HG03457 (cell line): Measurements from ENCODE around the gene PLCH1.

Experiments used
- ATAC-seq: cut with Tn5 transposase; IDR thresholded peaks from one replicate; pipeline ENCODE4 v1.9.1; 2021; ENCODE audit warnings: moderate number of reproducible peaks; ENCODE audit not compliant: unreplicated experiment

Gene PLCH1

DNA sequence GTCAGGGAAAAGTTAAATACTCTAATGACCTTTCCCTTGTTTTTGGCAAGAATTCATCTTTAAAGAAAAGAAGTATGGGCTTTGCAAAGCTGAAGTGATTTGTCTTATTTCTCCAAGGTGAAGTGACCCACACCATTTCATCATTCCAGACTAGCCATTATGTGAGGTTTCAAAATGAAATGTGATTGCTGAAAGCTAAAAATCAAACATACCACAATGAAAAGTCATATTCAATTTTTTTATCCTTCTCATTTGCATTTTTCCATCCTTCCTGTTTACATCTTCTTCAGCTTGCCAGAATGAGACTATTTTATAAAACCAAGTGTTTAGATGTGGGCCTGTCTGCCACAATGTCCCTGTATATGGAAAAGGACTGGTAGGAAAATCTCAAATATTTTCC lies 309.1 kb downstream of the PLCH1 start:
- ATAC-seq, result no peak

- ATAC-seq, result no peak
These were observed 312.9 kb downstream of the PLCH1 start for GRCh38 chr3:155431856-155432570.

- ATAC-seq, result no peak
These were observed 316.3 kb downstream of the PLCH1 start for GRCh38 chr3:155428563-155428962.

DNA sequence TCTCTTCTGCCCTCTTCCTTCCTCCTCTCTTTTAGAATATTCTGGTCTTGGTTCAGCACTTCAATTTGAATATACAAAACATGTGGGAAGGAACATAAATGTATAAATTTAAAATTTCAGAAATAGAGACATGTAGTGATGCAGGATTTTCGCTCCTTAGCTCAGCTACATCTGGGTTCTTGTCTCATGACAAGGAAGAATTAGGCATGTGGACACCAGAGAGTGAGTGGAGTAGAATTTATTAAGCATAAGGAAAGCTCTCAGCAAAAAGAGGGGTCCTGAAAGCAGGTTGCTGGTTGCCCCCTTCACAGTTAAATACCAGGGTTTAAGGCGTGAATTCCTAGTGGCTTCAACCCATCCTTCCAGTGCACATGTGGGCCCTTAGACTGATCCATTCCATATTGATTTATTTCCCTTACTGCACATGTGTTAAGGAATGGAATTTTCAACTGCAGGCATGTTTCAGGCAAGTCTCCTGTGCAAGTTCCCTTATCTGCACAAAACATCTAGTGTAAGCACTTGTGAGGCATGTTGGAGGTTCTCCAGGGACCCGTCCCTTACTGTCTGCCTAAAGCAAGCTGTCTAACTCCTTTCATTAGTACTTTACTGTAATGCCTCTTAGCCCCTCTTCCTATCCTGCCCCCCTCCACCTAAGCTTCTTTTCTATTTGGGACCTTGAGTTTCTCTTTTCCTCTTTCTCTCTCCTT lies 318.2 kb downstream of the PLCH1 start:
- ATAC-seq, result no peak

GRCh38 chr3:155425396-155425795 lies 319.5 kb downstream of the PLCH1 start:
- ATAC-seq, result no peak

DNA sequence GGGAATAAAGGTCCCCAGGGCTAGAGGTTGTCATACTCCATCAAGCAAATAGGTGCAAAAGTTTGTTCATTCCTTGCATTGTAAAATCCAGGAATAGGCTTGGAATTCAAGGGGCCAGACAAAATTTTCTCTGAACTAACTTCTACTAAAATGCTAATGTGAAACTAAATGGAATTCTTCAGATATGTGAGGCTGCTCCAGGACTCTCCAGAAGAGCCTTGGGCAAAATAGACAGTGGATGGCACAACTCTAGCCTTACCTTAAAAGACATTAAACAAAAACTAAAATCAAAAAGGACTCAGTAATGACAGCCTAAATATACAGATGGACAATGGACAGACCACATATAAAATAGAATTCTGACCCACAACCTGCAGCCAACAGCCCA lies 320.6 kb downstream of the PLCH1 start:
- ATAC-seq, result no peak

GRCh38 chr3:155423526-155424322 lies 321.1 kb downstream of the PLCH1 start:
- ATAC-seq, result no peak

GRCh38 chr3:155420881-155421486 lies 323.9 kb downstream of the PLCH1 start:
- ATAC-seq, result no peak

DNA sequence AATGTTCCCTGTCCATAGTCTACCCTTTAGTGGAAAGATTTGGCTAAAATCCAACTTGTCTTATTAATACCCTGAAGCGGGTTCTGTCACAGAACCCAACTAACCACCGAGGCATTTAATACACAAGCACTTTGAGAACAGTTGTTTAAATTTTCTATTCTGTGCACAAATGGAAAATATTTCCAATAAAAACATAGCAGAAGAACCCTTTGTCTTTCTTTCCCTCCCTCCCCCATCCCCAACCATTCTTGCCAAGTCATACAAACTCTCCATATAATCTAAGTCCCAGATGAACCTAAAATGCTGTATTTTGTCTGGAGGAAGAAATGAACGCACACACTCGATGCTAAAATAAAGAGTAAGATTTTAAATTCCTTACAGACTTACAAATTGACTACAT lies 324.5 kb downstream of the PLCH1 start:
- no peak for ATAC-seq

DNA sequence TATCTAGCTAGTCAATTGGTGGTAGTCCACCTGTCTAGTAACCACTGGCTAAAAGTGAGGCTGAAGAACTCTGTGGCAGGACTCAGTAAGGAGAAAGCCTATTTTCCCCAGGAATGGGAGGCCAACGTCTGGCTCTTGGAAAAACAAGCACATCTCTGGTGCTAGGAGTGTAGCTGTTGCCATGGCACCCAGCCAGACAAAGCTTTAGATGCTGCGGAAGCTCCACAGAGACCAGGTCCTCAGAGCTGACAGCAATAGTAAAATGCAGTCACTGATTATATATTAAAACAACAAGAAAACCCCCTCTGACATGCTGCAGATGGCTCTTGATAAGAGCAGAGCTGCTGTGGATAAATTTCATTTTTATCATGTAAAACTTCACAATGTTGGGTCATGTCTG lies 326.5 kb downstream of the PLCH1 start:
- ATAC-seq, result no peak

GRCh38 chr3:155417119-155417517 lies 327.8 kb downstream of the PLCH1 start:
- ATAC-seq, result no peak

DNA sequence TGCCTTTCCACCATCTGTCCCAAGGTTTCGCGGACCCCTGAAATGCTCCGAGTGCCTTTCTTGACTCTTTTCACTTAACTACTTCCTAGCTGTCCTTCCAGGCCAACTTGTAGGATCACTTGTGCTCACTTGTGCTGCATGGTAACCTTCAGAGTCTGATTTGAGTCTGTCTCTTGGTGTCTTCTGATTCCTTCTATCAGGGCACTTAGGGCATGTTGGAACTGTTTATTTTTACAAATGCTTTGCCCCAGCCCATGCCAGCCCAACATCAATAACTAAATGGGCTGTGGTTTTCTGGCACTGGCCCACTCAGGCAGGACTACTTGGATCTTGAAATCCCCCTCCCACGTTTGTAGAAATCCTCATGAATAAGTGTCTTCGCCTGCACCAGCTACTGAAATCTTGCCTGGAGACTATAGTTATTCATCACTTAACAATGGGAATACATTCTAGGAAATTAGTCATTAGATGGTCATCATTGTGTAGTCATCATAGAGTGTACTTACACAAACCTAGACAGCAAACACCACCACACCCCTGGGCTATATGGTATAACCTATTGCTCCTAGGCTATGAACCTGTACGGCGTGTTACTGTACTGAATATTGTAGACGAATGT lies 328.3 kb downstream of the PLCH1 start:
- no peak for ATAC-seq

- no peak for ATAC-seq
These were observed 332.0 kb downstream of the PLCH1 start for GRCh38 chr3:155412904-155413303.

- ATAC-seq, result no peak
These were observed 333.2 kb downstream of the PLCH1 start for GRCh38 chr3:155411500-155412223.

- no peak for ATAC-seq
These were observed 335.5 kb downstream of the PLCH1 start for GRCh38 chr3:155409336-155409735.

DNA sequence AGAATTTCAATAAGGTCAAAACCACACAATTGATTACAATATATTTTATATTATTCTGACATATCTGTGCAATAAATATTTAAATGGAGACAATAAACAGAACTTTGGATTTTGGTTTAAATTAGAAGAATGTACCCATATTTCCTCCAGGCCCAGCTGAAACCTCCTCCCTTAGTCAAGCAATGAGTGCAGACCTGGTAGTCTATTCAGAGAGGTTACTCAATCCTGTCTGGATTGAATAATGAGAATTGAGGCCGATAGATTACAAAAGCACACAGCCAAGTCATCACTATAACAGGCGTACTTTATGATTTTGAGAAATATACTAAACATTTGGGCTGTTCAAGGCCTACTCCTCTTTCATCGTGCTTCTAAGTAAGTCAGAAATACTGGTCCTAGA lies 336.9 kb downstream of the PLCH1 start:
- ATAC-seq, result no peak

DNA sequence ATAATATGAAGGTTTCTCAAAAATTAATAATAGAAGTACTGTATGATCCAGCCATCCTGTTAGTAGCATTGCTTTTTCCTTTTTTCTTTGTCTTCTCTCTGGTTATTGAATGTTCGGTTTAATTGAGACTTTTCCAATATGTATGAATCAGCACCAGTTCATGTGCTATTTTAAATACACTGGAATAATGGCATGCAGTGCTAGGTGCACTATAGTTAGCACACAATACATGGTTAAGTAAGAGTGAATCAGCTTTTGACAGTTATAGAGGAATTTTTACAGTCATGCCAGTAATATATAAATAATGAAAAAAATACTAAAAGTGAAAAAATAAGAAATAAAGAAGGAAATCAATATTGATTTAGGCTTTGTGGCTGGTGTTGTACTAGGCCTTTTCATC lies 337.5 kb downstream of the PLCH1 start:
- no peak for ATAC-seq

DNA sequence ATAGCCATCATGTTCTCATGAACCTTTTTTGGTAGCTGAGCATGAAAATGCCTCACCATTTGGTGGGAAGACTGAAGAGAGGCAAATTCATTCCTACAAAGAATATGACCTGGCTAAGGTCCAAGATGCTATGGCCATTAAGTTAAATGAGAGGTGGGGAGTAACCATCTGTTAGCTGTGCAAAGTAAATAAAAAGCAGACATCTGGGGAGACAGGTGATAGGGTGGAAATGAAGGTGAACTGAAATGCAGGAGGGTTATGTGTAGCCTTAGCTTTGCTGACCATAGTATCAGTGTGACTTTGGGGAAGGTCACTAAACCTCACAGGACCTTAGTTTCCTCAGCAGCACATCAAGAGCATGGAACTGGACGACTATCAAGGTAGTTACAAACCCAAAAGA lies 340.4 kb downstream of the PLCH1 start:
- no peak for ATAC-seq

DNA sequence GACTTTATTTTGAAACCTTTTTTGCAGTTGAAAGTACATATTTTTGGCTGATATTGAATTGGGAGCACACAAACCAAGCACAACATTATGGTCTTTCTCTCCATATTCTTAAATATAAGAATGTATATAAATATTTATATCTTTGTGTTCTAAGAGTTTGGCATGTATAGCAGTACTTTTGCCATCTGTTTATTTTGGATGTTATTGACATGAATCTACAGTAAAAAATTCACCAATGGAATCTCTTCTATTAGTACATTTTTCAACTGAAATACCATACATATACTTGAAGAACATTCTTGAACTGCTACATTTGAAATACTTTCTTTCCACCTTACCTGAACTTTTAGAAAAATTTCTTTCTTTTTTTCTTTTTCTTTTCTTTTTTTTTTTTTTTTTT lies 342.2 kb downstream of the PLCH1 start:
- ATAC-seq, result no peak

- ATAC-seq, result no peak
These were observed 346.8 kb downstream of the PLCH1 start for GRCh38 chr3:155398046-155398445.
